ENCODE measurements around the gene SLX4IP.

Gene SLX4IP

DNA sequence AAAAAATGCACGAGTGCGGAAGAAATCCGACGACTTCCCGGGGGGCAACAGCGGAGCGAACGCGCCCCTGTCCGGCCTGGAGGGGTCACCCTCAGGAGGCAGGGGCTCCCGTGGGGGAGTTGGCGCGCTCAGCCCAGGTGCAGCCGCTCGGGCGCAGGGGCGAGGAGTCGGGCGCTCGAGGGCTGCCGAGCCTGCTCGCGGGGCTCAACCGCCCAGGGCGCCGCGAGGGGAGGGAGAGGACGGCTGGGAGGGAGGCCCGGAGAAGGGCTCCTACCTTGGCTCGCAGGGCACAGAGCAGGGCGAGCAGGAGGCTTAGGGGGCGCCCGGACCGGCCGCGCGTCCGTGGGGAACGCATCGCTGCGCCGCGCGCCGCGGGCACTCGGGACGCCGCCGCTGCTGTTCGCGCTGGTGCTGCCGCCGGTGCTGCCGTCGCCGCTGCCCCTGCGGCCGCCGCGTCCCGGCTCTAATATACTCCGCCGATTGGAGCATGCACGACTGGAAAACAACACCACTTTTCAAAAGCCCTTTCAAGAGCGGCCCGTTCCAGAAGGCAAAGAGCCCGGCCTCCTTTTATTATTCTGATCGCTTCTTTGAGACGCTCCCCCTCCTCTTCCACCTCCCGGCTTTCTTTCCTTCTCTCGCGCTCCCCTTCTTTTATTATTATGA, 238.2 kb downstream of the SLX4IP start:
- DNase-seq (ENCODE audit: low spot score) (peak; percentile 34), FAIRE-seq (no peak)

DNA sequence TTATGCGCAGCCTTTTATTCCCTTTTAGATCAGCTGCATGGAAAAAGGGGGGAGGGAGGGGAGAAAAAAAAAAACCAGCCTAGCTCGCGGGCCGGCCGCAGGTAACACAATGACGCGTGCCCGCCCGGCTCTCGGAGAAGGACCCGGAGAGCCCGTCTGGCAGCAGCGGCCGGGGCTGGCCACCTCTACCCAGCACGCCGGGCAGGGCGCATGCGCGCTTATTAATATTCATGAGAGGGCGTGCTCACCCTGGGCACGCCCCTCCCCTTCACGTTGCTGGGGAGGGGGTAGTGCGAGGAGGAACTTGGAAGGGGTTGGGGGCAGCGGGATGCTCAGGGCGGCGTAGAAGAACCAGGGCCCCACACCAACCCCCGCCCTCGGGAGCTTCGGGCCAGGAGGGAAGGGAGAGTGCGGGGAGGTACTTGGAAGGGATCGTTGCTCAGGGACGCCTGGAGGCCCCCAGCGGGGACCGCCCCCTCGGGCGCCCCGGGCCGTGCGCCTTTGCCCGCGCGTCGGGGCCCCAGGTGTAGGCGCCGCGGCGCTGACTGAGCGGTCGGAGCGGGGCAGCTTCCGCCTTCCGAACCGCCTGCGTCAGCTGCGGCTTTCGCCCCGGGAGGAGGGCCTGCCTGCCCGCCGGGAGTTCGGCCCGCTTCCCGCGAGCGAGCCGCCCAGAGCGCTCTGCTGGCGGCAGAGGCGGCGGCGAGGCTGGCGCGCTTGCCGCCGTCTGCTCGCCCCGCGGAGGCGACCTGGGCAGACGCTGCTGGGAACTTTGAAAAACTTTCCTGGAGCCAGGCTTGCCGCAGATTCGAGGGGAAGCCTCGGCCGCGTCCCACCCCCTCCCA, 239.0 kb downstream of the SLX4IP start, which contains the start of gene JAG1:
Gene JAG1, minus strand, starts transcription at position 158 of the 842 bp plus-strand sequence. CDS start 469 bp downstream, outside the sequence.
- peak; percentile 86 for FAIRE-seq
- DNase-seq (ENCODE audit: low spot score): peak; percentile 97

DNA sequence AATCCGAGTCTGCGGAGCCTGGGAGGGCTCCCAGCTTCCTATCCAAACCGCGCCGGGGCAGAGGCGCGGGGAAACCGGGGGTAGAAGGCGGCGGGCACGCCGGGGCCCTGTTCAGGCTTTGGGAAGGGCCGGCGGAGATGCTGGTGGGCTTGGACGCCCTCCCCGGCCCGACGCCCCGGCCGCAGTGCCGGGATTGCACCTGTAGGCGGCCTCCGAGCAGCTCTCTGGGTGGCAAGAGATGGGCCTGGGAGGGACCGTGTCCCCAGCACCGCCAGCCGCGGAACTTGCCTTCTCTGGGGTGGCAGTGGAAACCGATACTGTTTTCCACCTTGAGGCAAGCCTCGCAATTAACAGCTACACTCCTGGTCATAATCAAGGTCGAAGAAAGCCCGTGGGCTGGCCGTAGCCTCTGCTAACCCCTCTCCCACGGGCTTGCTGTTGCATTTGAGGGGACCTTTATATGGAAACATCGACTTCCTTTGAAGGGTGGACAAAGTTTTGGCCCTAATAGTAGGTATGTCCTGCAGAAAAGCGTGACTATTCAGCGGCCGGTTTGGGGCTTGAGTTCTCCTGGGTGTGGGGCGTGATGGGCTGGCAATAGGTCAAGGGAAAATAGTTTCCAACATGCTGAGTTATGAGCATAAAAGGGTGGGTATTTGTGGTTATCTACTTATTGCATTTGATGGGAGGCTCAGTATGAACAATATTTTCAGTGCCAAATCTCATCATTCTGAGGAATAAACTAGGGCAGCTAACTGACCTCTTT, 239.8 kb downstream of the SLX4IP start:
- FAIRE-seq: no peak
- DNase-seq (ENCODE audit: low spot score): peak; percentile 92

DNA sequence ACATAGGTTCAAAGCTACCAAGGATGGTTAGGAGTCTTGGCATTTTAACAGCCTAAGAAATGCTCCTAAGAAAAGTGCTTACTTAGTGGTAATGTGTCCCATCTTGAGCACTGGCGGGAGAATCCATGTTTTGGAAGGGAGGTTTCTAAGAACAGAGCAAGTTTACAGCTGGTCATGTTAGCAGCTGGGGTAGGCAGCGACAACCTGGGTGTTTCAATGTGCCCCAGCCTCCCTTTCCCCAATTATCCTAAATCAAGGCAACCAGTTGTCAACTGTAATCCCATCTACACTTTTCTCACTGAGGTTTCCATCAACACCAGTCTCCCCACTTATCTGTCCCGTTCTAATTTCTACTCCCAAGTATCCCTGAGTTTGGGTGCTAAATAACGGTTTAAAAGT, 240.3 kb downstream of the SLX4IP start:
- FAIRE-seq: no peak
- DNase-seq (ENCODE audit: low spot score): no peak

DNA sequence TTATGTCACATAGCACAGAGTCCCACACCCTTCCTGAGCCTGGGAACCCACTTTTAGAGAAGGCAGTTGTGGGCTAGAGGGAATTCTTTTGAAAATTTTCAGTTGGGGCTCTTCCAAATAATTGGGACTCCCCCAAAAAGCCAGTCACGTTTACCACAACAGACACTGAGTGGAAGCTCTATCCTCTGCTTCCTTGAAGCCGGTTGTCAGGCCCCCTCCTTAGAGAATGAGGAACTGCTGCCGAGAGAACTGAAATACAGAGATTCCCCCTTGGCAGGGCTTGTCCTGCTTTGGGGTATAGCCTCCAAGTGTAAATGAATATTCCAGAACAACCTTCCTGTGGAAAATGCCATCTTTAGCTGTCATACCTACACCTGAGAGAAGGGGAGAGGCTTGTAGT, 241.4 kb downstream of the SLX4IP start:
- DNase-seq (ENCODE audit: low spot score) (no peak), FAIRE-seq (no peak)

Data from urothelium cell line (cell line).